ENCODE measurements around the gene ARHGAP22. TPM values are rescaled to one million over a fixed set of nuclear protein-coding genes. Genes with fewer than 3 reads are reported as not detected.

The ARHGAP22 gene
- polyA plus RNA-seq, 3 donors, result 1.5 to 7.8 (median 1.9) TPM

- peaks cover 13 to 20% (median 16%) of the 10 kb centered on the region in 3 donors for H3K27me3 Mint-ChIP-seq (ENCODE audit: low read depth in 3 of 3)
Observed at GRCh38 chr10:48649349-48649944, 44.6 kb upstream of the ARHGAP22 start.

More at GRCh38 chr10:48649349-48649944, 44.6 kb upstream of the ARHGAP22 start:
- H3K4me1 ChIP-seq (ENCODE audit: control insufficient read depth in 1 of 2, insufficient read depth in 2 of 2, low read length in 2 of 2), result peaks cover 14% of the 10 kb centered on the region in 2 donors
- TF ChIP-seq CTCF (IDR thresholded peaks at IDR 0.05), result no peak
- Mint-ChIP-seq H3K4me1 (peaks cover 12% of the 10 kb centered on the region), H3K4me3 (no peak overlapping the region), H3K27ac (peak overlapping the region in 1 of 7 donors; percentile 26), H3K36me3 (no peaks in the 10 kb centered on the region), H3K9me3 (peaks cover 0 to 2% (median 0%) of the 10 kb centered on the region in 7 donors)
- no peak overlapping the region for H3K4me3 ChIP-seq (replicated peaks in 1 of 3; ENCODE audit: low read depth in 2 of 3, low read length in 3 of 3)
- peaks cover 0 to 3% of the 10 kb centered on the region in 2 donors for H3K27me3 ChIP-seq (ENCODE audit: control insufficient read depth in 2 of 2, insufficient read depth in 2 of 2, low read length in 2 of 2)
- no peak overlapping the region for H3K9ac ChIP-seq (ENCODE audit: insufficient read depth, low read length, poor library complexity, severe bottlenecking)
- H3K79me2 ChIP-seq (ENCODE audit: insufficient read depth, low read length), result no peaks in the 10 kb centered on the region
- 92% methylated on average over 2 of the region's 7 CpGs for WGBS (ENCODE audit: insufficient coverage)
- no peak overlapping the region for H3K27ac ChIP-seq (ENCODE audit: low read depth in 1 of 2, low read length in 2 of 2)
- H4K20me1 ChIP-seq (ENCODE audit: insufficient read depth, low read length), result no peaks in the 10 kb centered on the region
- no peaks in the 10 kb centered on the region for H3K9me3 ChIP-seq (replicated peaks in 1 of 2; ENCODE audit: control insufficient read depth in 1 of 2, insufficient read depth in 1 of 2, low read length in 2 of 2)
- H3K36me3 ChIP-seq (replicated peaks in 1 of 2; ENCODE audit: control insufficient read depth in 1 of 2, insufficient read depth in 2 of 2, low read length in 2 of 2), result no peaks in the 10 kb centered on the region
- H2AFZ ChIP-seq (ENCODE audit: insufficient read depth, low read depth, low read length, poor library complexity, severe bottlenecking), result no peak overlapping the region
- DNase-seq, result peak in 1 of 3 donors; percentile 11
- intact Hi-C loops (cut with micrococcal nuclease), result no loop called here
- no peak overlapping the region for H3K4me2 ChIP-seq (replicated peaks; ENCODE audit: extremely low read depth, low read length, poor library complexity, severe bottlenecking)

Data from CD14-positive monocyte (primary cell).